Activated naive CD8-positive, alpha-beta T cell treated with anti-CD3 and anti-CD28 coated beads for 36 hours (primary cell): ENCODE results near the gene SMYD3. TPM values are rescaled to one million over a fixed set of nuclear protein-coding genes. Genes with fewer than 3 reads are reported as not detected.

Experiments used
- DNase-seq: peaks from one replicate; pipeline ENCODE4 v3.0.0; 2021
- H3K27ac Mint-ChIP-seq: one replicate; pipeline ENCODE4 v1.8.0; 2022; ENCODE audit warnings: mild to moderate bottlenecking, moderate library complexity, mixed read lengths
- H3K27me3 Mint-ChIP-seq: one replicate; pipeline ENCODE4 v1.8.0; 2022; ENCODE audit warnings: mild to moderate bottlenecking, mixed read lengths
- H3K36me3 Mint-ChIP-seq: one replicate; pipeline ENCODE4 v1.8.0; 2021; ENCODE audit warnings: mild to moderate bottlenecking, mixed read lengths
- H3K4me1 Mint-ChIP-seq: one replicate; pipeline ENCODE4 v1.8.0; 2021; ENCODE audit warnings: mixed read lengths
- H3K4me3 Mint-ChIP-seq: one replicate; pipeline ENCODE4 v1.8.0; 2022; ENCODE audit warnings: mild to moderate bottlenecking, moderate library complexity, mixed read lengths
- H3K9me3 Mint-ChIP-seq: one replicate; pipeline ENCODE4 v1.8.0; 2022; ENCODE audit warnings: mixed read lengths
- total RNA-seq, 2 experiments: library from RNA; stranded (reverse); gene quantifications; one replicate each; pipeline ENCODE4 v1.2.3, GENCODE V29; 2021

Gene SMYD3
- total RNA-seq, 2 experiments from 2014 or later: 16.4 to 18.4 TPM

- Mint-ChIP-seq H3K4me1 (no peaks in the 10 kb centered on the region), H3K4me3 (no peak overlapping the region), H3K27ac (no peak overlapping the region), H3K27me3 (no peaks in the 10 kb centered on the region), H3K36me3 (peaks cover 18% of the 10 kb centered on the region), H3K9me3 (peaks cover 1% of the 10 kb centered on the region)
- no peak for DNase-seq
Measured at GRCh38 chr1:246214708-246215509, 292.2 kb downstream of the SMYD3 start.

GRCh38 chr1:246213947-246214346 is 293.1 kb downstream of the SMYD3 start:
- no peaks in the 10 kb centered on the region for H3K4me1 Mint-ChIP-seq
- no peak overlapping the region for H3K4me3 Mint-ChIP-seq
- H3K27ac Mint-ChIP-seq: no peak overlapping the region
- H3K36me3 Mint-ChIP-seq: peaks cover 13% of the 10 kb centered on the region
- peaks cover 1% of the 10 kb centered on the region for H3K9me3 Mint-ChIP-seq
- no peaks in the 10 kb centered on the region for H3K27me3 Mint-ChIP-seq
- DNase-seq: no peak

- Mint-ChIP-seq H3K9me3 (peaks cover 1% of the 10 kb centered on the region), H3K4me1 (no peaks in the 10 kb centered on the region), H3K4me3 (no peak overlapping the region), H3K27me3 (no peaks in the 10 kb centered on the region), H3K27ac (no peak overlapping the region), H3K36me3 (peaks cover 13% of the 10 kb centered on the region)
- no peak for DNase-seq
Measured at GRCh38 chr1:246213502-246213901, 293.6 kb downstream of the SMYD3 start.

- H3K27ac Mint-ChIP-seq: no peak overlapping the region
- no peaks in the 10 kb centered on the region for H3K4me1 Mint-ChIP-seq
- peaks cover 11% of the 10 kb centered on the region for H3K36me3 Mint-ChIP-seq
- no peak overlapping the region for H3K4me3 Mint-ChIP-seq
- H3K9me3 Mint-ChIP-seq: peaks cover 1% of the 10 kb centered on the region
- no peaks in the 10 kb centered on the region for H3K27me3 Mint-ChIP-seq
- no peak for DNase-seq
Measured at GRCh38 chr1:246213036-246213435, 294.0 kb downstream of the SMYD3 start.

GRCh38 chr1:246212013-246212412 is 295.1 kb downstream of the SMYD3 start:
- H3K27me3 Mint-ChIP-seq: no peaks in the 10 kb centered on the region
- H3K4me3 Mint-ChIP-seq: no peak overlapping the region
- peaks cover 1% of the 10 kb centered on the region for H3K9me3 Mint-ChIP-seq
- H3K27ac Mint-ChIP-seq: no peak overlapping the region
- peaks cover 8% of the 10 kb centered on the region for H3K36me3 Mint-ChIP-seq
- no peak for DNase-seq
- no peaks in the 10 kb centered on the region for H3K4me1 Mint-ChIP-seq

GRCh38 chr1:246210756-246211155 is 296.3 kb downstream of the SMYD3 start:
- no peaks in the 10 kb centered on the region for H3K4me1 Mint-ChIP-seq
- no peaks in the 10 kb centered on the region for H3K27me3 Mint-ChIP-seq
- no peak overlapping the region for H3K4me3 Mint-ChIP-seq
- peaks cover 1% of the 10 kb centered on the region for H3K9me3 Mint-ChIP-seq
- no peak overlapping the region for H3K27ac Mint-ChIP-seq
- DNase-seq: no peak
- peaks cover 8% of the 10 kb centered on the region for H3K36me3 Mint-ChIP-seq

GRCh38 chr1:246208105-246208504 is 299.0 kb downstream of the SMYD3 start:
- H3K4me3 Mint-ChIP-seq: no peak overlapping the region
- no peaks in the 10 kb centered on the region for H3K27me3 Mint-ChIP-seq
- H3K27ac Mint-ChIP-seq: no peak overlapping the region
- no peaks in the 10 kb centered on the region for H3K9me3 Mint-ChIP-seq
- peaks cover 3% of the 10 kb centered on the region for H3K36me3 Mint-ChIP-seq
- no peaks in the 10 kb centered on the region for H3K4me1 Mint-ChIP-seq
- DNase-seq: no peak

- Mint-ChIP-seq H3K27ac (no peak overlapping the region), H3K4me3 (no peak overlapping the region), H3K36me3 (peaks cover 1% of the 10 kb centered on the region), H3K9me3 (no peaks in the 10 kb centered on the region), H3K27me3 (no peaks in the 10 kb centered on the region), H3K4me1 (no peaks in the 10 kb centered on the region)
- no peak for DNase-seq
Measured at GRCh38 chr1:246203180-246203579, 303.9 kb downstream of the SMYD3 start.

- Mint-ChIP-seq H3K9me3 (no peaks in the 10 kb centered on the region), H3K4me1 (no peaks in the 10 kb centered on the region), H3K27me3 (no peaks in the 10 kb centered on the region), H3K36me3 (peaks cover 1% of the 10 kb centered on the region), H3K27ac (no peak overlapping the region), H3K4me3 (no peak overlapping the region)
- DNase-seq: no peak
Measured at GRCh38 chr1:246200738-246201137, 306.3 kb downstream of the SMYD3 start.

- Mint-ChIP-seq H3K36me3 (peaks cover 1% of the 10 kb centered on the region), H3K4me1 (no peaks in the 10 kb centered on the region), H3K4me3 (no peak overlapping the region), H3K27ac (no peak overlapping the region), H3K9me3 (no peaks in the 10 kb centered on the region), H3K27me3 (no peaks in the 10 kb centered on the region)
- DNase-seq: no peak
Measured at GRCh38 chr1:246200225-246200624, 306.9 kb downstream of the SMYD3 start.

GRCh38 chr1:246199086-246199645 is 307.9 kb downstream of the SMYD3 start:
- Mint-ChIP-seq H3K9me3 (no peaks in the 10 kb centered on the region), H3K4me1 (no peaks in the 10 kb centered on the region)

GRCh38 chr1:246198115-246198816 is 308.8 kb downstream of the SMYD3 start:
- H3K4me1 Mint-ChIP-seq: no peaks in the 10 kb centered on the region
- no peaks in the 10 kb centered on the region for H3K9me3 Mint-ChIP-seq
- no peaks in the 10 kb centered on the region for H3K27me3 Mint-ChIP-seq
- no peak overlapping the region for H3K4me3 Mint-ChIP-seq
- no peak overlapping the region for H3K27ac Mint-ChIP-seq
- peaks cover 3% of the 10 kb centered on the region for H3K36me3 Mint-ChIP-seq
- DNase-seq: no peak

More at GRCh38 chr1:246199086-246199645, 307.9 kb downstream of the SMYD3 start:
- peaks cover 1% of the 10 kb centered on the region for H3K36me3 Mint-ChIP-seq
- no peaks in the 10 kb centered on the region for H3K27me3 Mint-ChIP-seq
- H3K27ac Mint-ChIP-seq: no peak overlapping the region
- H3K4me3 Mint-ChIP-seq: no peak overlapping the region
- DNase-seq: no peak

GRCh38 chr1:246197076-246197475 is 310.0 kb downstream of the SMYD3 start:
- Mint-ChIP-seq H3K4me3 (no peak overlapping the region), H3K9me3 (no peaks in the 10 kb centered on the region), H3K36me3 (peaks cover 3% of the 10 kb centered on the region), H3K27me3 (no peaks in the 10 kb centered on the region), H3K27ac (no peak overlapping the region), H3K4me1 (no peaks in the 10 kb centered on the region)
- no peak for DNase-seq

GRCh38 chr1:246195296-246195695 is 311.8 kb downstream of the SMYD3 start:
- no peak for DNase-seq
- Mint-ChIP-seq H3K9me3 (no peaks in the 10 kb centered on the region), H3K4me1 (no peaks in the 10 kb centered on the region), H3K4me3 (no peak overlapping the region), H3K27me3 (no peaks in the 10 kb centered on the region), H3K36me3 (peaks cover 10% of the 10 kb centered on the region), H3K27ac (no peak overlapping the region)

- DNase-seq: no peak
- Mint-ChIP-seq H3K4me1 (no peaks in the 10 kb centered on the region), H3K36me3 (peaks cover 10% of the 10 kb centered on the region), H3K27ac (no peak overlapping the region), H3K4me3 (no peak overlapping the region), H3K27me3 (no peaks in the 10 kb centered on the region), H3K9me3 (no peaks in the 10 kb centered on the region)
Measured at GRCh38 chr1:246193537-246193936, 313.5 kb downstream of the SMYD3 start.
